ENCODE results near the gene PNPLA3. TPM values are rescaled to one million over a fixed set of nuclear protein-coding genes. Genes with fewer than 3 reads are reported as not detected.

Gene PNPLA3
- total and polyA plus RNA-seq, 9 of the 15 experiments (the other 6 are each of a cell fraction or from before 2014, with no cell fraction given), result 0.20 to 0.48 (median 0.38) TPM; not detected in 6

DNA sequence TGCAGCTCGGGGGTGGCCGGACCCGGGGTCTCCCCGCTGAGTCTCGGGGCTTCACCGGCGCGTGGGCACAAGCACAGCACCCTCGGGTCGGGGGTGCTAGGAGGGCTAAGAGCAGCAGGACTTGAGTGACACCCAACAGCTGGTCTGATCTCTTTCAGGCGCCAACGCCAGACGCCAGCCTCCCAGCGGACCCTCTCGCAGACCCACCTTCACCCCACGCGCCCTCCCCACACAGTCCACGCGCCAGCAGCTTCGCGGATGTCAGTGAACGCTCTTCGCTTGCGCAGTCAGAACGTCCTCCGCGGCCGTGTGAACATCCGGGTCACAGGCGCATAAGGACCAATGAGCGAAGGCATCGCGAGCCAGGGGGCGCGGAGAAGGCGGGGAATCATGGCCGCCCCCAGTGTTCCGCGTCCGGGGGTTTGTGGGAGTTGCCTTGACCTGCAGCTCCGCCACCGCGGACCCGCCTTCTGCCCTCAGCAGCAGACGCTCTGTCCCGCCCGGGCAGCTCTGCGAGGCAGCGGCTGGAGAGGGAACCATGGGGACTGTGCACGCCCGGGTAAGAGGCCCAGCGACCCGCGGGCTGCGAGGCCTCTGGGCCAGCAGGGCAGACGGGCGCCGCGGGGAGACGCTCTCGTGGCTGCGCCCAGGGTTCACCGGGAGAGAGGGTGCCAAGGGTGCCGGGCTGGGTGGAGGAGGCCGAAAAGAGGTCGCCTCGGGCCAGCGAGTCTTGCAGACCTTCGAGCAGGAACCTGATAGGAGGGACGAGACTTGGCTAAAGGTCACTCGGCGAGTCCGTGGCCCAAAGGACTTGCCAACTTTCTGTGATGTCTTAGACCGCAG is 31.7 kb downstream of the PNPLA3 start, which contains the start of gene SAMM50 (continued):
- TF ChIP-seq, protein P1, sequence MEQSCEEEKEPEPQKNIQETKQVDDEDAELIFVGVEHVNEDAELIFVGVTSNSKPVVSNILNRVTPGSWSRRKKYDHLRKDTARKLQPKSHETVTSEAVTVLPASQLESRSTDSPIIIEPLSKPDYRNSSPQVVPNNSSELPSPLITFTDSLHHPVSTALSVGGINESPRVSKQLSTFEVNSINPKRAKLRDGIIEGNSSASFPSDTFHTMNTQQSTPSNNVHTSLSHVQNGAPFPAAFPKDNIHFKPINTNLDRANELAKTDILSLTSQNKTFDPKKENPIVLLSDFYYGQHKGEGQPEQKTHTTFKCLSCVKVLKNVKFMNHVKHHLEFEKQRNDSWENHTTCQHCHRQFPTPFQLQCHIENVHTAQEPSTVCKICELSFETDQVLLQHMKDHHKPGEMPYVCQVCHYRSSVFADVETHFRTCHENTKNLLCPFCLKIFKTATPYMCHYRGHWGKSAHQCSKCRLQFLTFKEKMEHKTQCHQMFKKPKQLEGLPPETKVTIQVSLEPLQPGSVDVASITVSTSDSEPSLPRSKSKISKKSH (CRISPR knock-in tag; IDR thresholded peaks at IDR 0.05), result no peak
- no peak for TF ChIP-seq PRMT5 (CRISPR knock-in tag; IDR thresholded peaks at IDR 0.05)
- TF ChIP-seq XRCC5 (IDR thresholded peaks at IDR 0.05; ENCODE audit: low read depth, low read length), result no peak
- no peak for TF ChIP-seq ZNF436 (CRISPR knock-in tag; IDR thresholded peaks at IDR 0.05)
- TF ChIP-seq ZNF609 (CRISPR knock-in tag; IDR thresholded peaks at IDR 0.05; ENCODE audit: borderline replicate concordance), result no peak
- no peak for TF ChIP-seq ZNF57 (CRISPR knock-in tag; IDR thresholded peaks at IDR 0.05)
- TF ChIP-seq ZBTB7A (IDR thresholded peaks at IDR 0.05; ENCODE audit: borderline replicate concordance, control insufficient read depth, low read depth, low read length), result peak; percentile 37; the same call in 1 of the 2 replicates
- TF ChIP-seq YY1 (IDR thresholded peaks at IDR 0.05; ENCODE audit: borderline replicate concordance in 1 of 3, control insufficient read depth in 1 of 3, extremely low read depth in 1 of 3, insufficient read depth in 3 of 3, insufficient read length in 1 of 3, insufficient replicate concordance in 2 of 3, low read depth in 1 of 3, low read length in 2 of 3), result peak; percentile 76 to 95 (median 94)
- TF ChIP-seq, protein P2, sequence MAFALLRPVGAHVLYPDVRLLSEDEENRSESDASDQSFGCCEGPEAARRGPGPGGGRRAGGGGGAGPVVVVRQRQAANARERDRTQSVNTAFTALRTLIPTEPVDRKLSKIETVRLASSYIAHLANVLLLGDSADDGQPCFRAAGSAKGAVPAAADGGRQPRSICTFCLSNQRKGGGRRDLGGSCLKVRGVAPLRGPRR (CRISPR knock-in tag; IDR thresholded peaks at IDR 0.05), result no peak
- no peak for TF ChIP-seq ZFP1 (CRISPR knock-in tag; IDR thresholded peaks at IDR 0.05)
- TF ChIP-seq, protein P3, sequence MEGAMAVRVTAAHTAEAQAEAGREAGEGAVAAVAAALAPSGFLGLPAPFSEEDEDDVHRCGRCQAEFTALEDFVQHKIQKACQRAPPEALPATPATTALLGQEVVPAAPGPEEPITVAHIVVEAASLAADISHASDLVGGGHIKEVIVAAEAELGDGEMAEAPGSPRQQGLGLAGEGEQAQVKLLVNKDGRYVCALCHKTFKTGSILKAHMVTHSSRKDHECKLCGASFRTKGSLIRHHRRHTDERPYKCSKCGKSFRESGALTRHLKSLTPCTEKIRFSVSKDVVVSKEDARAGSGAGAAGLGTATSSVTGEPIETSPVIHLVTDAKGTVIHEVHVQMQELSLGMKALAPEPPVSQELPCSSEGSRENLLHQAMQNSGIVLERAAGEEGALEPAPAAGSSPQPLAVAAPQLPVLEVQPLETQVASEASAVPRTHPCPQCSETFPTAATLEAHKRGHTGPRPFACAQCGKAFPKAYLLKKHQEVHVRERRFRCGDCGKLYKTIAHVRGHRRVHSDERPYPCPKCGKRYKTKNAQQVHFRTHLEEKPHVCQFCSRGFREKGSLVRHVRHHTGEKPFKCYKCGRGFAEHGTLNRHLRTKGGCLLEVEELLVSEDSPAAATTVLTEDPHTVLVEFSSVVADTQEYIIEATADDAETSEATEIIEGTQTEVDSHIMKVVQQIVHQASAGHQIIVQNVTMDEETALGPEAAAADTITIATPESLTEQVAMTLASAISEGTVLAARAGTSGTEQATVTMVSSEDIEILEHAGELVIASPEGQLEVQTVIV (CRISPR knock-in tag; IDR thresholded peaks at IDR 0.05; ENCODE audit: borderline replicate concordance), result no peak
- no peak for TF ChIP-seq ARID3A (IDR thresholded peaks at IDR 0.05; ENCODE audit: borderline replicate concordance, low read depth, low read length)
- TF ChIP-seq ZNF695 (CRISPR knock-in tag; IDR thresholded peaks at IDR 0.05), result no peak
- TF ChIP-seq SIN3B (IDR thresholded peaks at IDR 0.05; ENCODE audit: low read depth), result peak; percentile 96

All from K562 (cell line).